NCI-H187 (cell line): ENCODE data around the gene SETDB1.

ENCODE experiments used
- DNase-seq, 2 experiments: peaks; one replicate each; lab custom pipeline; 2025; lab: John Stamatoyannopoulos, UW

SETDB1 gene

GRCh38 chr1:151003180-151003579 lies 77.0 kb downstream of the SETDB1 start:
- DNase-seq: no peak

GRCh38 chr1:151005729-151006319 lies 79.7 kb downstream of the SETDB1 start:
- no peak for DNase-seq

GRCh38 chr1:151006327-151007052 lies 80.3 kb downstream of the SETDB1 start, which contains the start of gene MINDY1:
Gene MINDY1 (minus strand): TSS chr1:151006902. CDS start chr1:151002617, 4,285 bp downstream.
- DNase-seq: peak; percentile 71 to 76

- no peak for DNase-seq
Measured at GRCh38 chr1:151007853-151008243, 81.7 kb downstream of the SETDB1 start.

GRCh38 chr1:151008244-151009205 lies 82.4 kb downstream of the SETDB1 start, which contains the start of gene PRUNE1:
Gene PRUNE1 (plus strand): TSS chr1:151008449. CDS start chr1:151008633, 184 bp downstream.
- DNase-seq: peak; percentile 98 to 99

GRCh38 chr1:151009206-151009587 lies 83.0 kb downstream of the SETDB1 start:
- DNase-seq: no peak

GRCh38 chr1:151009674-151010345 lies 83.6 kb downstream of the SETDB1 start:
- no peak for DNase-seq

GRCh38 chr1:151010346-151010726 lies 84.2 kb downstream of the SETDB1 start:
- DNase-seq: no peak

- DNase-seq: no peak
Measured at GRCh38 chr1:151011154-151011850, 85.1 kb downstream of the SETDB1 start.

GRCh38 chr1:151012684-151013471 lies 86.7 kb downstream of the SETDB1 start:
- DNase-seq: no peak

GRCh38 chr1:151013518-151013917 lies 87.4 kb downstream of the SETDB1 start:
- DNase-seq: peak in 1 of 2 experiments; percentile 79
